ENCODE results near the gene LRMDA.

- TF ChIP-seq CEBPB (IDR thresholded peaks at IDR 0.05) (no peak), MAX (IDR thresholded peaks at IDR 0.05) (no peak), TCF12 (IDR thresholded peaks at IDR 0.05; ENCODE audit: low read depth) (no peak), NFIC (IDR thresholded peaks at IDR 0.05) (no peak), TAF1 (IDR thresholded peaks at IDR 0.05; ENCODE audit: low read depth) (no peak), CREB1 (IDR thresholded peaks at IDR 0.05; ENCODE audit: low read depth) (no peak), EP300 (IDR thresholded peaks at IDR 0.05; ENCODE audit: borderline replicate concordance) (no peak), RAD21 (IDR thresholded peaks at IDR 0.05; ENCODE audit: low read depth) (no peak), FOXM1 (IDR thresholded peaks at IDR 0.05; ENCODE audit: borderline replicate concordance, low read depth) (no peak), REST (IDR thresholded peaks at IDR 0.05; ENCODE audit: low read depth) (no peak), TEAD4 (IDR thresholded peaks at IDR 0.05) (no peak), YY1 (IDR thresholded peaks at IDR 0.05; ENCODE audit: low read depth) (no peak), EGR1 (IDR thresholded peaks at IDR 0.05) (no peak)
Observed at GRCh38 chr10:76111404-76111803, 680.0 kb downstream of the LRMDA start.

All from Ishikawa (cell line).